Osteoblast (primary cell): ENCODE measurements around the gene LAG3. TPM values are rescaled to one million over a fixed set of nuclear protein-coding genes. Genes with fewer than 3 reads are reported as not detected.

Source experiments
- DNase-seq: peaks from one replicate; pipeline ENCODE4 v3.0.0; 2011; ENCODE audit warnings: low spot score, mixed read lengths; ENCODE audit not compliant: insufficient read length; ENCODE audit errors: missing footprints
- H2AFZ ChIP-seq: 2 replicates; pipeline ENCODE4 v1.6.0; 2011; ENCODE audit warnings: mild to moderate bottlenecking, low read length
- H3K27ac ChIP-seq: 2 replicates; pipeline ENCODE4 v1.5.1; 2011; ENCODE audit warnings: mild to moderate bottlenecking, low read depth, low read length, moderate library complexity
- H3K27me3 ChIP-seq: 2 replicates; pipeline ENCODE4 v1.6.0; 2012; ENCODE audit warnings: mild to moderate bottlenecking, control low read depth, inconsistent platforms, low read length, moderate library complexity; ENCODE audit not compliant: insufficient read depth
- H3K36me3 ChIP-seq: 2 replicates; pipeline ENCODE4 v1.5.1; 2011; ENCODE audit warnings: mild to moderate bottlenecking, low read length, control low read depth, moderate library complexity; ENCODE audit not compliant: insufficient read depth
- H3K4me1 ChIP-seq: 2 replicates; pipeline ENCODE4 v1.5.1; 2011; ENCODE audit warnings: mild to moderate bottlenecking, low read length, control low read depth, moderate library complexity; ENCODE audit not compliant: insufficient read depth
- H3K4me2 ChIP-seq: 2 replicates; pipeline ENCODE4 v1.6.0; 2011; ENCODE audit warnings: mild to moderate bottlenecking, low read length; ENCODE audit not compliant: insufficient read depth
- H3K4me3 ChIP-seq: fragments of 200-600 bp; sonication (generic); 3 replicates; pipeline ENCODE4 v1.5.1; 2012; ENCODE audit warnings: mild to moderate bottlenecking, low read length, inconsistent platforms; ENCODE audit not compliant: insufficient read depth
- H3K79me2 ChIP-seq: 2 replicates; pipeline ENCODE4 v1.6.0; 2012; ENCODE audit warnings: mild to moderate bottlenecking, low read length, control low read depth, inconsistent platforms; ENCODE audit not compliant: insufficient read depth
- H3K9me3 ChIP-seq: 2 replicates; pipeline ENCODE4 v1.5.1; 2011; ENCODE audit warnings: low read depth, low read length, control low read depth
- H4K20me1 ChIP-seq: 2 replicates; pipeline ENCODE4 v1.6.0; 2012; ENCODE audit warnings: mild to moderate bottlenecking, low read length, control low read depth; ENCODE audit not compliant: insufficient read depth
- total RNA-seq: library from RNA; depleted of rRNA; stranded (reverse); fragments of >200 nt; gene quantifications from 2 replicates; pipeline ENCODE4 v1.2.3, GENCODE V29; 2012
- TF ChIP-seq, protein P1 (sequence below): IDR thresholded peaks from 2 replicates; pipeline ENCODE4 v1.5.1; 2011; ENCODE audit warnings: mild to moderate bottlenecking, low read depth, low read length, moderate library complexity; ENCODE audit errors: extremely low read depth

The LAG3 gene
- total RNA-seq, 1 donor: not detected

DNA sequence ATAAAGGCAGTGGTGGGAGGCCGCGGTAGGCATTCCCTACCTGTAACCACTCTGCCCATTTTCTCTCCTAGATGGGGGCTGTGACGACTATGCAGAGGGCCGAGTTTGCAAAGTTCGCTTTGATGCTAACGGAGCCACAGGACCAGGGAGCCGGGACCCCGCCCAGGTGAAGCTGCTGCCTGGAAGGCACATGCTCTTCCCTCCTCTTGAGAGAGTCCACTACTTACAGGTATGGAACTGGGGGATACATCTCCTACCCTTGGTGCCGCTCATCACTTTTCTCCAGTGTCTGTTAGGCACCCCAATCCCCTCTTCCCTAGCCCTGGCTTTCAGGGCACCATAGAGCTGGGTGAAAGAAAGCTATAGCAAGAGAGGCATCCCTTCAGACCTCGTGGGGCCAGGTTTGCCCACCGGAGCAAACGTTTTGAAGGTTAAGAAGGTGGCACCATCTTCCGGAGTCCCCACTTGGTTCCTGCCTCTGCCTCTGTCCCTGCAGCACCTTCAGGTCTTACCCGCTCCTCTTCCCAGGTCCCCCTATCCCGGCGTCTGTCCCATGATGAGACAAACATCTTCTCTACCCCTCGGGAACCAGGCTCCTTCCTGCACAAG is 53.9 kb downstream of the LAG3 start:
- H3K27ac ChIP-seq: no peak overlapping the region
- H3K9me3 ChIP-seq: no peaks in the 10 kb centered on the region
- H4K20me1 ChIP-seq: peaks cover 5% of the 10 kb centered on the region
- no peak overlapping the region for H3K4me3 ChIP-seq
- H3K79me2 ChIP-seq: peaks cover 36% of the 10 kb centered on the region
- TF ChIP-seq, protein P1, sequence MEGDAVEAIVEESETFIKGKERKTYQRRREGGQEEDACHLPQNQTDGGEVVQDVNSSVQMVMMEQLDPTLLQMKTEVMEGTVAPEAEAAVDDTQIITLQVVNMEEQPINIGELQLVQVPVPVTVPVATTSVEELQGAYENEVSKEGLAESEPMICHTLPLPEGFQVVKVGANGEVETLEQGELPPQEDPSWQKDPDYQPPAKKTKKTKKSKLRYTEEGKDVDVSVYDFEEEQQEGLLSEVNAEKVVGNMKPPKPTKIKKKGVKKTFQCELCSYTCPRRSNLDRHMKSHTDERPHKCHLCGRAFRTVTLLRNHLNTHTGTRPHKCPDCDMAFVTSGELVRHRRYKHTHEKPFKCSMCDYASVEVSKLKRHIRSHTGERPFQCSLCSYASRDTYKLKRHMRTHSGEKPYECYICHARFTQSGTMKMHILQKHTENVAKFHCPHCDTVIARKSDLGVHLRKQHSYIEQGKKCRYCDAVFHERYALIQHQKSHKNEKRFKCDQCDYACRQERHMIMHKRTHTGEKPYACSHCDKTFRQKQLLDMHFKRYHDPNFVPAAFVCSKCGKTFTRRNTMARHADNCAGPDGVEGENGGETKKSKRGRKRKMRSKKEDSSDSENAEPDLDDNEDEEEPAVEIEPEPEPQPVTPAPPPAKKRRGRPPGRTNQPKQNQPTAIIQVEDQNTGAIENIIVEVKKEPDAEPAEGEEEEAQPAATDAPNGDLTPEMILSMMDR: no peak
- peaks cover 26% of the 10 kb centered on the region for H3K4me1 ChIP-seq
- peak; percentile 54 for DNase-seq
- no peak overlapping the region for H2AFZ ChIP-seq
- H3K27me3 ChIP-seq: peaks cover 9% of the 10 kb centered on the region
- no peak overlapping the region for H3K4me2 ChIP-seq
- peaks cover 8% of the 10 kb centered on the region for H3K36me3 ChIP-seq

DNA sequence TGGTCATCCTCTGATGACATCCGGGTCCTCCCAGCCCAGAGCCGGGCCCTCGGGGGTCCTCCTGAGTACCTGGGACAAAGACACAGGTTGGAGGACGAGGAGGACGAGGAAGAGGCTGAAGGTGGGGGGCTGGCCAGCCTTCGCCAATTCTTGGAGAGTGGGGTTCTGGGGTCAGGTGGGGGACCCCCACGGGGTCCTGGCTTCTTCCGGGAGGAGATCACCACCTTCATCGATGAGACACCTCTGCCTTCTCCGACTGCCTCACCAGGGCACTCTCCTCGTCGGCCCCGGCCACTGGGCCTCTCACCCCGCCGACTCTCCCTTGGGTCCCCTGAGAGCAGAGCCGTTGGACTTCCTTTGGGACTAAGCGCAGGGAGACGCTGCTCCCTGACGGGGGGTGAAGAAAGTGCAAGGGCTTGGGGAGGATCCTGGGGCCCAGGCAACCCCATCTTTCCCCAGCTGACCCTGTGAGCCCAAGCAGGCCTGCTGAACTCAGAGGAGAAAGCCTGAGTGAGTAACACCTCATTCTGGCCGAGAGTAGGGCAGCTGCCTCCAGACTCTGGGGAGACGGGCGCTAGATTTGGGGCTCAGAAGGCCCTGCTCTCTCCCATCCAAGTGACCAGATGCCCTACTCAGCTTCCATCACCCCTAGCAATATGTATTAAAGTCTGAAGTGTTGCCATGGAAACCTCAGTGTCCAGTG is 54.6 kb downstream of the LAG3 start:
- TF ChIP-seq, protein P1: no peak
- Histone ChIP-seq H3K36me3 (peaks cover 14% of the 10 kb centered on the region), H2AFZ (peak overlapping the region; percentile 4), H3K4me2 (peak overlapping the region; percentile 65), H4K20me1 (peaks cover 5% of the 10 kb centered on the region), H3K27me3 (peaks cover 9% of the 10 kb centered on the region), H3K4me3 (peak overlapping the region; percentile 16), H3K27ac (peak overlapping the region; percentile 8), H3K9me3 (no peaks in the 10 kb centered on the region), H3K79me2 (peaks cover 39% of the 10 kb centered on the region), H3K4me1 (peaks cover 24% of the 10 kb centered on the region)
- peak; percentile 91 for DNase-seq

DNA sequence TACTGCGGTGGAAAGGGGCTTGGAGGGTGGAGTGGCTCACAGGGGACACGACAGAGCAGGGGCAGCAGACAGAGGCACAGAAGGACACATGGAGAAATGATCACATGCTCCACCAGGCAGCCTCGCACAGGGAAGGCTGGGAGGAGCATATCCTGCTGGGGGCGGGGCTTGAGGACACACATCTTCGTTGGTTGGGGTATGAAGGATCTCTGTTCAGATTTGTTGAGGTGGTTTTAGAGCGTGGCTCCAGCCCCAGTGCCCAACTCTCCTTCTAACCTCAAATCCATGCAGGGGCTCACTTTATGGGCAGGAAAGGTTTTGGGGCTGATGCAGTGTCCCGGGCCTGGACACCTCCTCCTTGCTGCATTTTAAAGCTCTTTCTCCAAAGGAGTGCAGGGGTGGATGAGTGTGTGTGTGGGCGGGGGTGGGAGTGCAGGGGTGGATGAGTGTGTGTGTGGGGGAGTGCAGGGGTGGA is 55.2 kb downstream of the LAG3 start:
- peak overlapping the region; percentile 4 for H2AFZ ChIP-seq
- peaks cover 5% of the 10 kb centered on the region for H4K20me1 ChIP-seq
- H3K79me2 ChIP-seq: peaks cover 40% of the 10 kb centered on the region
- H3K36me3 ChIP-seq: peaks cover 20% of the 10 kb centered on the region
- TF ChIP-seq, protein P1: no peak
- no peaks in the 10 kb centered on the region for H3K9me3 ChIP-seq
- peak overlapping the region; percentile 65 for H3K4me2 ChIP-seq
- DNase-seq: peak; percentile 100
- peaks cover 7% of the 10 kb centered on the region for H3K27me3 ChIP-seq
- peaks cover 21% of the 10 kb centered on the region for H3K4me1 ChIP-seq
- peak overlapping the region; percentile 16 for H3K4me3 ChIP-seq
- H3K27ac ChIP-seq: peak overlapping the region; percentile 8

Other genes starting within 250 kb of the LAG3 start
- gene GAPDH, start 238.0 kb upstream of the LAG3 start, total RNA-seq: 4,846 and 5,173 TPM in 2 replicates
- gene IFFO1, start 216.5 kb upstream of the LAG3 start, total RNA-seq: 12.7 and 13.4 TPM in 2 replicates
- gene NOP2, start 204.2 kb upstream of the LAG3 start, total RNA-seq: 18.3 and 21.4 TPM in 2 replicates
- 238 and 259 TPM in 2 replicates for gene CHD4, start 165.1 kb upstream of the LAG3 start, total RNA-seq
- gene LPAR5, start 136.6 kb upstream of the LAG3 start, total RNA-seq: under 0.01 TPM in 1 of 2 replicates, not detected in the other
- under 0.01 and 0.36 TPM in 2 replicates for gene ACRBP, start 125.1 kb upstream of the LAG3 start, total RNA-seq
- gene ING4, start 109.4 kb upstream of the LAG3 start, total RNA-seq: 46.9 and 53.6 TPM in 2 replicates
- gene ZNF384, start 83.1 kb upstream of the LAG3 start, total RNA-seq: 19.9 and 22.4 TPM in 2 replicates
- gene PIANP, start 71.7 kb upstream of the LAG3 start, total RNA-seq: not detected in 2 replicates
- gene COPS7A, start 48.5 kb upstream of the LAG3 start, total RNA-seq: 91.9 and 98.8 TPM in 2 replicates
- gene MLF2, start 19.4 kb upstream of the LAG3 start, total RNA-seq: 118 and 138 TPM in 2 replicates
- gene PTMS, start 6.2 kb upstream of the LAG3 start, total RNA-seq: 70.4 and 72.7 TPM in 2 replicates
- 10.9 and 15.0 TPM in 2 replicates for gene CD4, start 17.0 kb downstream of the LAG3 start, total RNA-seq
- 1.4 and 5.0 TPM in 2 replicates for gene GPR162, start 49.3 kb downstream of the LAG3 start, total RNA-seq
- gene P3H3, start 55.9 kb downstream of the LAG3 start, total RNA-seq: 108 and 130 TPM in 2 replicates
- gene GNB3, start 68.4 kb downstream of the LAG3 start, total RNA-seq: 1.4 and 2.7 TPM in 2 replicates
- gene CDCA3, start 78.8 kb downstream of the LAG3 start, total RNA-seq: 4.0 and 5.0 TPM in 2 replicates
- 65.7 and 77.1 TPM in 2 replicates for gene USP5, start 79.6 kb downstream of the LAG3 start, total RNA-seq
- gene TPI1, start 95.0 kb downstream of the LAG3 start, total RNA-seq: 385 and 553 TPM in 2 replicates
- gene SPSB2, start 100.8 kb downstream of the LAG3 start, total RNA-seq: 11.5 and 11.9 TPM in 2 replicates
- 7.1 and 7.6 TPM in 2 replicates for gene LRRC23, start 132.3 kb downstream of the LAG3 start, total RNA-seq
- gene ENO2, start 142.1 kb downstream of the LAG3 start, total RNA-seq: 8.5 and 13.4 TPM in 2 replicates
- gene ATN1, start 155.4 kb downstream of the LAG3 start, total RNA-seq: 10.3 and 14.1 TPM in 2 replicates
- not detected in 2 replicates for gene RNU7-1, start 171.3 kb downstream of the LAG3 start, total RNA-seq
- gene C12orf57, start 171.5 kb downstream of the LAG3 start, total RNA-seq: 81.4 and 93.4 TPM in 2 replicates
- gene PTPN6, start 178.8 kb downstream of the LAG3 start, total RNA-seq: 0.29 and 0.36 TPM in 2 replicates
- 161 and 168 TPM in 2 replicates for gene PHB2, start 198.1 kb downstream of the LAG3 start, total RNA-seq
- gene EMG1, start 198.4 kb downstream of the LAG3 start, total RNA-seq: 21.0 and 25.3 TPM in 2 replicates
- gene LPCAT3, start 246.0 kb downstream of the LAG3 start, total RNA-seq: 20.3 and 23.6 TPM in 2 replicates